Esophagus squamous epithelium (tissue), 4 donors: ENCODE measurements around the gene NRCAM.

Experiments
- CTCF ChIP-seq, 6 experiments: fragments of 450-650 bp in 4 of 6; fragments of 200-600 bp in 2 of 6; sonication (generic) in 2 of 6; IDR thresholded peaks; one replicate each; pipeline ENCODE4 v1.5.1; 2016 to 2019; ENCODE audit warnings: antibody characterized with exemption in 6 of 6, mild to moderate bottlenecking in 4 of 6, moderate library complexity in 4 of 6
- POLR2A ChIP-seq, 4 donors: fragments of 450-650 bp; IDR thresholded peaks; one replicate each; pipeline ENCODE4 v1.6.1; 2017; ENCODE audit warnings: antibody characterized with exemption in 4 of 4, mild to moderate bottlenecking in 4 of 4, moderate library complexity in 3 of 4

GRCh38 chr7:108321359-108321758, 134.9 kb downstream of the NRCAM start:
- TF ChIP-seq CTCF (IDR thresholded peaks at IDR 0.05) (no peak), POLR2A (IDR thresholded peaks at IDR 0.05) (no peak)
